Ovary (tissue), 3 donors: Measurements from ENCODE around the gene RNF225.
"Not testable (repeated sequence)": the region's sequence is repeated elsewhere in the genome, so short reads cannot be mapped to it uniquely, and the experiment has no call there.

Experiments
- CTCF ChIP-seq, 3 donors: fragments of 450-650 bp in 2 of 3; fragments of 200-600 bp in 1 of 3; IDR thresholded peaks; one replicate each; pipeline versions ENCODE4 v1.5.1 to v1.8.0; 2016 to 2022; ENCODE audit warnings: antibody characterized with exemption in 3 of 3, mild to moderate bottlenecking in 1 of 3
- EP300 ChIP-seq: sonication (generic); formaldehyde crosslinking; IDR thresholded peaks from one replicate; pipeline ENCODE4 v1.6.1; 2017; ENCODE audit warnings: antibody characterized with exemption
- POLR2A ChIP-seq: fragments of 450-650 bp; IDR thresholded peaks from one replicate; pipeline ENCODE4 v1.6.1; 2017; ENCODE audit warnings: antibody characterized with exemption, mild to moderate bottlenecking, moderate library complexity
- donor health status: DM: no; HTN: no; CAD: no.

GRCh38 chr19:58403920-58404478, 8.5 kb downstream of the RNF225 start:
- not testable (repeated sequence) for TF ChIP-seq CTCF (IDR thresholded peaks at IDR 0.05); POLR2A; EP300
